Measurements from ENCODE around the gene TUSC1.

- no peak for TF ChIP-seq CTCF (IDR thresholded peaks at IDR 0.05)
- TF ChIP-seq POLR2A (IDR thresholded peaks at IDR 0.05) = no peak
These were observed 25.6 kb upstream of the TUSC1 start for GRCh38 chr9:25703701-25704357.

Measured in esophagus squamous epithelium (tissue), 4 donors.